GM23338 (cell line): Measurements from ENCODE around the gene HCFC1. TPM values are rescaled to one million over a fixed set of nuclear protein-coding genes. Genes with fewer than 3 reads are reported as not detected.

Experiments
- ATAC-seq: fragments of 200-7000 bp; cut with Tn5 transposase; 3 replicates; pipeline ENCODE4 v1.9.1; 2020
- DNase-seq: peaks from one replicate; pipeline ENCODE4 v3.0.0-alpha.2; 2015; ENCODE audit warnings: low spot score
- H2AFZ ChIP-seq: fragments of 200-600 bp; sonication (generic); 2 replicates; pipeline ENCODE4 v1.8.0; 2016; ENCODE audit warnings: antibody characterized with exemption, mild to moderate bottlenecking, moderate library complexity
- H3F3A ChIP-seq: fragments of 200-600 bp; sonication (generic); replicated peaks from 2 replicates; pipeline ENCODE4 v1.8.0; 2017; ENCODE audit warnings: antibody characterized with exemption, mixed run types, low read depth
- H3K27ac ChIP-seq: fragments of 200-600 bp; sonication (generic); 2 replicates; pipeline ENCODE4 v1.6.1; 2016; ENCODE audit warnings: low read depth
- H3K27me3 ChIP-seq: fragments of 200-600 bp; sonication (generic); 2 replicates; pipeline ENCODE4 v1.8.0; 2016; ENCODE audit warnings: mild to moderate bottlenecking, mixed run types, moderate library complexity; ENCODE audit not compliant: insufficient read depth
- H3K36me3 ChIP-seq: fragments of 200-600 bp; sonication (generic); 2 replicates; pipeline ENCODE4 v1.8.0; 2016; ENCODE audit warnings: mild to moderate bottlenecking; ENCODE audit not compliant: insufficient read depth
- H3K4me1 ChIP-seq: fragments of 200-600 bp; sonication (generic); 2 replicates; pipeline ENCODE4 v1.8.0; 2016; ENCODE audit warnings: mild to moderate bottlenecking, moderate library complexity; ENCODE audit not compliant: insufficient read depth
- H3K4me2 ChIP-seq: fragments of 200-600 bp; sonication (generic); 2 replicates; pipeline ENCODE4 v1.7.1; 2017; ENCODE audit warnings: mixed run types
- H3K4me3 ChIP-seq: fragments of 200-600 bp; sonication (generic); 2 replicates; pipeline ENCODE4 v1.6.1; 2016; ENCODE audit warnings: mixed run types
- H3K79me2 ChIP-seq: fragments of 200-600 bp; sonication (generic); replicated peaks from 2 replicates; pipeline ENCODE4 v1.8.0; 2017; ENCODE audit warnings: mild to moderate bottlenecking; ENCODE audit not compliant: insufficient read depth
- H3K9me2 ChIP-seq: fragments of 200-600 bp; sonication (generic); 2 replicates; pipeline ENCODE4 v1.8.0; 2017; ENCODE audit not compliant: insufficient read depth
- H4K20me1 ChIP-seq: fragments of 200-600 bp; sonication (generic); replicated peaks from 2 replicates; pipeline ENCODE4 v1.8.0; 2017; ENCODE audit warnings: mild to moderate bottlenecking; ENCODE audit not compliant: insufficient read depth
- H3K27ac Mint-ChIP-seq: 2 replicates; pipeline ENCODE4 v1.8.0; 2020; ENCODE audit warnings: inconsistent platforms, mild to moderate bottlenecking, moderate library complexity, mixed read lengths
- H3K27me3 Mint-ChIP-seq: 3 replicates; pipeline ENCODE4 v1.8.0; 2022; ENCODE audit warnings: low read depth, mild to moderate bottlenecking, moderate library complexity, mixed read lengths, inconsistent platforms; ENCODE audit not compliant: insufficient read depth, poor library complexity
- H3K36me3 Mint-ChIP-seq: 3 replicates; pipeline ENCODE4 v1.8.0; 2021; ENCODE audit warnings: low read depth, mild to moderate bottlenecking, inconsistent platforms, moderate library complexity, mixed read lengths
- H3K4me1 Mint-ChIP-seq: 3 replicates; pipeline ENCODE4 v1.8.0; 2020; ENCODE audit warnings: mild to moderate bottlenecking, inconsistent platforms, mixed read lengths
- H3K4me3 Mint-ChIP-seq: 3 replicates; pipeline ENCODE4 v1.8.0; 2021; ENCODE audit warnings: moderate library complexity, mild to moderate bottlenecking, inconsistent platforms, mixed read lengths
- H3K9me3 Mint-ChIP-seq: 3 replicates; pipeline ENCODE4 v1.8.0; 2020; ENCODE audit warnings: moderate library complexity, mild to moderate bottlenecking, inconsistent platforms, mixed read lengths
- CREB1 ChIP-seq: fragments of 250-450 bp; sonication (Bioruptor Pico); IDR thresholded peaks from 2 replicates; pipeline ENCODE4 v1.5.0; 2020; ENCODE audit warnings: low read depth, mild to moderate bottlenecking, moderate library complexity
- EZH2 ChIP-seq: fragments of 200-600 bp; sonication (generic); IDR thresholded peaks from one replicate; pipeline ENCODE4 v1.8.0; 2017; ENCODE audit warnings: antibody characterized with exemption, mild to moderate bottlenecking, low read depth; ENCODE audit not compliant: unreplicated experiment
- EZH2phosphoT487 ChIP-seq: fragments of 200-600 bp; sonication (generic); IDR thresholded peaks from one replicate; pipeline ENCODE4 v1.8.1; 2018; ENCODE audit warnings: antibody characterized with exemption; ENCODE audit not compliant: unreplicated experiment
- JUNB ChIP-seq: IDR thresholded peaks from one replicate; pipeline ENCODE4 v1.6.1; 2016; ENCODE audit warnings: antibody characterized with exemption; ENCODE audit not compliant: unreplicated experiment
- NANOG ChIP-seq: IDR thresholded peaks from 2 replicates; pipeline ENCODE4 v1.6.1; 2016; ENCODE audit warnings: antibody characterized with exemption, borderline replicate concordance
- POLR2AphosphoS5 ChIP-seq: IDR thresholded peaks from 2 replicates; pipeline ENCODE4 v1.6.1; 2016; ENCODE audit warnings: antibody characterized with exemption, low read depth
- STAT1 ChIP-seq: IDR thresholded peaks from one replicate; pipeline ENCODE4 v1.6.1; 2016; ENCODE audit warnings: antibody characterized with exemption; ENCODE audit not compliant: unreplicated experiment
- ZNF114 ChIP-seq: fragments of 250-450 bp; sonication (Bioruptor Pico); IDR thresholded peaks from 2 replicates; pipeline ENCODE4 v1.5.0; 2020; ENCODE audit warnings: mild to moderate bottlenecking, moderate library complexity
- ZNF331 ChIP-seq: fragments of 250-450 bp; sonication (Bioruptor Pico); IDR thresholded peaks from 2 replicates; pipeline ENCODE4 v1.5.0; 2020; ENCODE audit warnings: low read depth, mild to moderate bottlenecking, moderate library complexity
- polyA plus RNA-seq: library from polyadenylated mRNA; unstranded; fragments of >200 nt; fragmentation: Nextera tagmentation; extraction: Ambion mirVana; gene quantifications from 2 replicates; pipeline ENCODE4 v1.2.1, GENCODE V29; 2016
- total RNA-seq: library from RNA; depleted of rRNA; stranded (reverse); fragments of >200 nt; shearing (Covaris generic); gene quantifications from 2 replicates; pipeline ENCODE4 v1.2.3, GENCODE V29; 2014
- TF ChIP-seq, protein P1 (sequence below): IDR thresholded peaks from one replicate; pipeline ENCODE4 v1.6.1; 2018; ENCODE audit warnings: antibody characterized with exemption; ENCODE audit not compliant: unreplicated experiment
- TF ChIP-seq, protein P2 (sequence below): fragments of 250-450 bp; sonication (Bioruptor Pico); IDR thresholded peaks from 2 replicates; pipeline ENCODE4 v1.5.0; 2020; ENCODE audit warnings: mild to moderate bottlenecking, moderate library complexity
- TF ChIP-seq, protein P3 (sequence below), 2 experiments: fragments of 200-600 bp in 1 of 2; sonication (generic) in 1 of 2; conservative IDR thresholded peaks; 2 replicates each; pipeline versions ENCODE4 v1.5.1 to v1.6.1; 2016 to 2017; ENCODE audit warnings: antibody characterized with exemption in 2 of 2, low read depth in 2 of 2, mild to moderate bottlenecking in 2 of 2, moderate library complexity in 1 of 2
- TF ChIP-seq, protein P4 (sequence below): IDR thresholded peaks from 2 replicates; pipeline ENCODE4 v1.6.1; 2016; ENCODE audit warnings: antibody characterized with exemption

HCFC1 gene
- total and polyA plus RNA-seq, 2 experiments from 2014 or later, result 33.0 to 188 TPM

DNA sequence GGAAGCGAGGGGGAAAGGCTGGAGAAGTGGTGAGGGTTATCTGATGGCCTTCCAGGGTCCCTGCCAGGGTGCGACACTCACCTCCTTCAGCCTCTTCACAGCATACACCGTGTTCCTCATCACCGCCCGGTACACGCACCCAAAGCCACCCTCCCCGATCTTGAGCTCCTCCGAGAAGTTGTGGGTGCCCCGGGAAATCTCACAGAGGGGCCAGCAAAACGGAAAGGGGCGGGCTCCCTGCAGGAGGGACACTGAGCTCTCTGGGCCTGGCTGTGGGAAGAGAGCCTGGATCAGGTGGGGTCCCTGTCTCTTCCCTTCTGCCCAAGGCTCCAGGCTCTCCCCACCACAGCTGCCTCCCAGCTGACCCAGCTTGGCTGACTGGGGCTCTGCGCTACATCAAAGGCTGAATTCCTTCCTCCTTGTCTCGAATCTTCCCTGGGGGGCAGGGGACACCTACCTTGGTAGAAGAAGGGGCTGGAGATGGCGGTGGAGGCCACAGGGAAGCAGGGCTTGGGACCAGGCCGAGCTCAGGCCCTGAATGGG, 47.0 kb upstream of the HCFC1 start:
- Histone ChIP-seq H3K36me3 (no peaks in the 10 kb centered on the region), H3K4me1 (peaks cover 6% of the 10 kb centered on the region; the same call in 1 of the 2 replicates), H3K27me3 (no peaks in the 10 kb centered on the region), H3K79me2 (no peaks in the 10 kb centered on the region), H3K9me2 (no peaks in the 10 kb centered on the region), H4K20me1 (no peaks in the 10 kb centered on the region), H3F3A (no peaks in the 10 kb centered on the region), H3K27ac (no peak overlapping the region), H2AFZ (no peak overlapping the region), H3K4me3 (peak overlapping the region; percentile 45; the same call in 1 of the 2 replicates), H3K4me2 (peak overlapping the region; percentile 64)
- DNase-seq (no peak), ATAC-seq (no peak)
- peaks cover 5% of the 10 kb centered on the region for H3K27me3 Mint-ChIP-seq
- H3K9me3 Mint-ChIP-seq, result no peaks in the 10 kb centered on the region
- peaks cover 35% of the 10 kb centered on the region for H3K4me1 Mint-ChIP-seq
- peak overlapping the region; percentile 67; the same call in 1 of the 2 replicates for H3K27ac Mint-ChIP-seq
- H3K4me3 Mint-ChIP-seq, result peak overlapping the region; percentile 72
- TF ChIP-seq STAT1 (no peak), EZH2 (no peak), POLR2AphosphoS5 (no peak), ZNF114 (CRISPR knock-in tag) (no peak), CREB1 (CRISPR knock-in tag) (no peak), EZH2phosphoT487 (no peak), NANOG (no peak), JUNB (no peak), ZNF331 (CRISPR knock-in tag) (no peak)
- TF ChIP-seq, protein P1, sequence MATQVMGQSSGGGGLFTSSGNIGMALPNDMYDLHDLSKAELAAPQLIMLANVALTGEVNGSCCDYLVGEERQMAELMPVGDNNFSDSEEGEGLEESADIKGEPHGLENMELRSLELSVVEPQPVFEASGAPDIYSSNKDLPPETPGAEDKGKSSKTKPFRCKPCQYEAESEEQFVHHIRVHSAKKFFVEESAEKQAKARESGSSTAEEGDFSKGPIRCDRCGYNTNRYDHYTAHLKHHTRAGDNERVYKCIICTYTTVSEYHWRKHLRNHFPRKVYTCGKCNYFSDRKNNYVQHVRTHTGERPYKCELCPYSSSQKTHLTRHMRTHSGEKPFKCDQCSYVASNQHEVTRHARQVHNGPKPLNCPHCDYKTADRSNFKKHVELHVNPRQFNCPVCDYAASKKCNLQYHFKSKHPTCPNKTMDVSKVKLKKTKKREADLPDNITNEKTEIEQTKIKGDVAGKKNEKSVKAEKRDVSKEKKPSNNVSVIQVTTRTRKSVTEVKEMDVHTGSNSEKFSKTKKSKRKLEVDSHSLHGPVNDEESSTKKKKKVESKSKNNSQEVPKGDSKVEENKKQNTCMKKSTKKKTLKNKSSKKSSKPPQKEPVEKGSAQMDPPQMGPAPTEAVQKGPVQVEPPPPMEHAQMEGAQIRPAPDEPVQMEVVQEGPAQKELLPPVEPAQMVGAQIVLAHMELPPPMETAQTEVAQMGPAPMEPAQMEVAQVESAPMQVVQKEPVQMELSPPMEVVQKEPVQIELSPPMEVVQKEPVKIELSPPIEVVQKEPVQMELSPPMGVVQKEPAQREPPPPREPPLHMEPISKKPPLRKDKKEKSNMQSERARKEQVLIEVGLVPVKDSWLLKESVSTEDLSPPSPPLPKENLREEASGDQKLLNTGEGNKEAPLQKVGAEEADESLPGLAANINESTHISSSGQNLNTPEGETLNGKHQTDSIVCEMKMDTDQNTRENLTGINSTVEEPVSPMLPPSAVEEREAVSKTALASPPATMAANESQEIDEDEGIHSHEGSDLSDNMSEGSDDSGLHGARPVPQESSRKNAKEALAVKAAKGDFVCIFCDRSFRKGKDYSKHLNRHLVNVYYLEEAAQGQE, result no peak
- TF ChIP-seq, protein P2, sequence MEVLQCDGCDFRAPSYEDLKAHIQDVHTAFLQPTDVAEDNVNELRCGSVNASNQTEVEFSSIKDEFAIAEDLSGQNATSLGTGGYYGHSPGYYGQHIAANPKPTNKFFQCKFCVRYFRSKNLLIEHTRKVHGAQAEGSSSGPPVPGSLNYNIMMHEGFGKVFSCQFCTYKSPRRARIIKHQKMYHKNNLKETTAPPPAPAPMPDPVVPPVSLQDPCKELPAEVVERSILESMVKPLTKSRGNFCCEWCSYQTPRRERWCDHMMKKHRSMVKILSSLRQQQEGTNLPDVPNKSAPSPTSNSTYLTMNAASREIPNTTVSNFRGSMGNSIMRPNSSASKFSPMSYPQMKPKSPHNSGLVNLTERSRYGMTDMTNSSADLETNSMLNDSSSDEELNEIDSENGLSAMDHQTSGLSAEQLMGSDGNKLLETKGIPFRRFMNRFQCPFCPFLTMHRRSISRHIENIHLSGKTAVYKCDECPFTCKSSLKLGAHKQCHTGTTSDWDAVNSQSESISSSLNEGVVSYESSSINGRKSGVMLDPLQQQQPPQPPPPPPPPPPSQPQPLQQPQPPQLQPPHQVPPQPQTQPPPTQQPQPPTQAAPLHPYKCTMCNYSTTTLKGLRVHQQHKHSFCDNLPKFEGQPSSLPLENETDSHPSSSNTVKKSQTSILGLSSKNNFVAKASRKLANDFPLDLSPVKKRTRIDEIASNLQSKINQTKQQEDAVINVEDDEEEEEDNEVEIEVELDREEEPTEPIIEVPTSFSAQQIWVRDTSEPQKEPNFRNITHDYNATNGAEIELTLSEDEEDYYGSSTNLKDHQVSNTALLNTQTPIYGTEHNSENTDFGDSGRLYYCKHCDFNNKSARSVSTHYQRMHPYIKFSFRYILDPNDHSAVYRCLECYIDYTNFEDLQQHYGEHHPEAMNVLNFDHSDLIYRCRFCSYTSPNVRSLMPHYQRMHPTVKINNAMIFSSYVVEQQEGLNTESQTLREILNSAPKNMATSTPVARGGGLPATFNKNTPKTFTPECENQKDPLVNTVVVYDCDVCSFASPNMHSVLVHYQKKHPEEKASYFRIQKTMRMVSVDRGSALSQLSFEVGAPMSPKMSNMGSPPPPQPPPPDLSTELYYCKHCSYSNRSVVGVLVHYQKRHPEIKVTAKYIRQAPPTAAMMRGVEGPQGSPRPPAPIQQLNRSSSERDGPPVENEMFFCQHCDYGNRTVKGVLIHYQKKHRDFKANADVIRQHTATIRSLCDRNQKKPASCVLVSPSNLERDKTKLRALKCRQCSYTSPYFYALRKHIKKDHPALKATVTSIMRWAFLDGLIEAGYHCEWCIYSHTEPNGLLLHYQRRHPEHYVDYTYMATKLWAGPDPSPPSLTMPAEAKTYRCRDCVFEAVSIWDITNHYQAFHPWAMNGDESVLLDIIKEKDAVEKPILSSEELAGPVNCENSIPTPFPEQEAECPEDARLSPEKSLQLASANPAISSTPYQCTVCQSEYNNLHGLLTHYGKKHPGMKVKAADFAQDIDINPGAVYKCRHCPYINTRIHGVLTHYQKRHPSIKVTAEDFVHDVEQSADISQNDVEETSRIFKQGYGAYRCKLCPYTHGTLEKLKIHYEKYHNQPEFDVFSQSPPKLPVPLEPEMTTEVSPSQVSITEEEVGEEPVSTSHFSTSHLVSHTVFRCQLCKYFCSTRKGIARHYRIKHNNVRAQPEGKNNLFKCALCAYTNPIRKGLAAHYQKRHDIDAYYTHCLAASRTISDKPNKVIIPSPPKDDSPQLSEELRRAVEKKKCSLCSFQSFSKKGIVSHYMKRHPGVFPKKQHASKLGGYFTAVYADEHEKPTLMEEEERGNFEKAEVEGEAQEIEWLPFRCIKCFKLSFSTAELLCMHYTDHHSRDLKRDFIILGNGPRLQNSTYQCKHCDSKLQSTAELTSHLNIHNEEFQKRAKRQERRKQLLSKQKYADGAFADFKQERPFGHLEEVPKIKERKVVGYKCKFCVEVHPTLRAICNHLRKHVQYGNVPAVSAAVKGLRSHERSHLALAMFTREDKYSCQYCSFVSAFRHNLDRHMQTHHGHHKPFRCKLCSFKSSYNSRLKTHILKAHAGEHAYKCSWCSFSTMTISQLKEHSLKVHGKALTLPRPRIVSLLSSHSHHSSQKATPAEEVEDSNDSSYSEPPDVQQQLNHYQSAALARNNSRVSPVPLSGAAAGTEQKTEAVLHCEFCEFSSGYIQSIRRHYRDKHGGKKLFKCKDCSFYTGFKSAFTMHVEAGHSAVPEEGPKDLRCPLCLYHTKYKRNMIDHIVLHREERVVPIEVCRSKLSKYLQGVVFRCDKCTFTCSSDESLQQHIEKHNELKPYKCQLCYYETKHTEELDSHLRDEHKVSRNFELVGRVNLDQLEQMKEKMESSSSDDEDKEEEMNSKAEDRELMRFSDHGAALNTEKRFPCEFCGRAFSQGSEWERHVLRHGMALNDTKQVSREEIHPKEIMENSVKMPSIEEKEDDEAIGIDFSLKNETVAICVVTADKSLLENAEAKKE, result no peak
- TF ChIP-seq, protein P3, sequence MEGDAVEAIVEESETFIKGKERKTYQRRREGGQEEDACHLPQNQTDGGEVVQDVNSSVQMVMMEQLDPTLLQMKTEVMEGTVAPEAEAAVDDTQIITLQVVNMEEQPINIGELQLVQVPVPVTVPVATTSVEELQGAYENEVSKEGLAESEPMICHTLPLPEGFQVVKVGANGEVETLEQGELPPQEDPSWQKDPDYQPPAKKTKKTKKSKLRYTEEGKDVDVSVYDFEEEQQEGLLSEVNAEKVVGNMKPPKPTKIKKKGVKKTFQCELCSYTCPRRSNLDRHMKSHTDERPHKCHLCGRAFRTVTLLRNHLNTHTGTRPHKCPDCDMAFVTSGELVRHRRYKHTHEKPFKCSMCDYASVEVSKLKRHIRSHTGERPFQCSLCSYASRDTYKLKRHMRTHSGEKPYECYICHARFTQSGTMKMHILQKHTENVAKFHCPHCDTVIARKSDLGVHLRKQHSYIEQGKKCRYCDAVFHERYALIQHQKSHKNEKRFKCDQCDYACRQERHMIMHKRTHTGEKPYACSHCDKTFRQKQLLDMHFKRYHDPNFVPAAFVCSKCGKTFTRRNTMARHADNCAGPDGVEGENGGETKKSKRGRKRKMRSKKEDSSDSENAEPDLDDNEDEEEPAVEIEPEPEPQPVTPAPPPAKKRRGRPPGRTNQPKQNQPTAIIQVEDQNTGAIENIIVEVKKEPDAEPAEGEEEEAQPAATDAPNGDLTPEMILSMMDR (conservative IDR thresholded peaks at IDR 0.05; ENCODE audit: low read depth in 2 of 2), result no peak
- TF ChIP-seq, protein P4, sequence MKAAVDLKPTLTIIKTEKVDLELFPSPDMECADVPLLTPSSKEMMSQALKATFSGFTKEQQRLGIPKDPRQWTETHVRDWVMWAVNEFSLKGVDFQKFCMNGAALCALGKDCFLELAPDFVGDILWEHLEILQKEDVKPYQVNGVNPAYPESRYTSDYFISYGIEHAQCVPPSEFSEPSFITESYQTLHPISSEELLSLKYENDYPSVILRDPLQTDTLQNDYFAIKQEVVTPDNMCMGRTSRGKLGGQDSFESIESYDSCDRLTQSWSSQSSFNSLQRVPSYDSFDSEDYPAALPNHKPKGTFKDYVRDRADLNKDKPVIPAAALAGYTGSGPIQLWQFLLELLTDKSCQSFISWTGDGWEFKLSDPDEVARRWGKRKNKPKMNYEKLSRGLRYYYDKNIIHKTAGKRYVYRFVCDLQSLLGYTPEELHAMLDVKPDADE, result no peak
- peaks cover 14% of the 10 kb centered on the region; the same call in 2 of the 3 replicates for H3K36me3 Mint-ChIP-seq
